HG03025 (cell line): ENCODE results near the gene SLC9A2.
A peak's percentile ranks its signal among the peaks of the same experiment; 100 is the strongest.

Experiments
- ATAC-seq: cut with Tn5 transposase; IDR thresholded peaks from one replicate; pipeline ENCODE4 v1.9.1; 2021; ENCODE audit warnings: mild to moderate bottlenecking, moderate library complexity; ENCODE audit not compliant: unreplicated experiment, low FRiP score

The SLC9A2 gene

DNA sequence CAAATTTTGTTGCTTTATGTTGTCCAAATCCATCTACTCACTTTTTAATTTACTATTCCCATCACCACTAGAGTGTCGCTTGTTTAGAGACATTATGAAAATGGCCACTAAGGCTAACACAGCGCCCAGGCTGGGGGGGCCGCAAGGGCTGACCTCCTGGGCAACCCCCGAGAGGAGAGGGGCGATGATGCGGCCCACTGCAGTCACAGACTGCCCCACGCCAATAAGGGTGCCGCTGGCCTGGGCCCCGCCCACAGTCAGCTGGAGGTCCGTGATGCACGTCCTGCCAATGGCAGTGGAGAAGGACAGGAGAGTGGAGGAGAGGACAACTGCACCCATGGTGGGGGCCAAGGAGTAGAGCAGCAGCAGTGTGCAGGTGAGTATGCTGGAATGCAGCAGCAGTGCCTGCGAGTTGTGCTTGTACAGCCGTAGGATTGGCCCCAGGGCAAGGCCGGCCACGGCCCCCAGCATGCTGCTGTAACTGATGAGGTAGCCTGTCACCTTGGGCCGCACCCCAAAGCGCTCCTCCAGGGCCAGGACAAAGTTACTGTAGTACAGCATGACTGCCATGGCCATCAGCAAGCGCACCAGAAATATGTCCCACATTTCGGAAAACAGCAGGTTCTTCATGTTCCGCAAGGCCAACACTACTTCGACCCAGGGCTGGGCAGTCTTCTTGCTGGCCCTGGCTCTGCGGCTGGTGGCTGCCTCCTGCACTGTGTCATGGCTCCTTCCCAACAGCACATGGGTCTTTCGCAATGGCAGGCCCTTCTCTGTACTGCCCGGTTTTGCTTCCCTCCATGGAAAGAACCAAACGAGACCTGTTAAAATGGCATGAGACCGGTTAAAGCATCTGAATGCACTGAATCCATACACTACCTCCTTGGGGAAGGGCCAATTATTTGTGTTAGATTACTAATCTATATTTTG is 99.3 kb downstream of the SLC9A2 start:
- ATAC-seq: no peak

DNA sequence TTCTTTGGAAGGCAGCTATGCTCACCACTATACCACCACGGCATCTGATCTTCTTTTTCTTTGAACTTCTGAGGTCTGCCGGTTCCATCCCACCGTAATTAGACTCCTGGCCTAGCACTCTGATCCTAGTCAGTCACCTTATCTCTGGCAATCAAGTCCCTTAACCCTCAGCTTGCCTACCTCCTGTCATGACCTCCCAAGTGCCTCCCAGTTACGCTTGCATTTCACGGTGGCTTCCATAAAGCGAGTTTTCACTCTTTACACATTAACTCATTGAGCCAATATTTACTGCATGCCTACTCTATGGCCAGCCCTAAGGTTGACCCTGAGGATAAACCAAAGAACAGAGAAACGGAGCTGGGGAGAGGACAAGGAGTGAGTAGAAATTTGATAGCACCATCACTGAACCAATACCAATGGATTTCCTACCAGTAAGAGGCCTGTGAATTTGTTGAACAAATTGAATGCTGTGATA is 104.7 kb downstream of the SLC9A2 start:
- ATAC-seq: no peak

- ATAC-seq: no peak
These were observed 105.2 kb downstream of the SLC9A2 start for GRCh38 chr2:102724553-102724952.

GRCh38 chr2:102726128-102727087 is 107.1 kb downstream of the SLC9A2 start:
- ATAC-seq: no peak

DNA sequence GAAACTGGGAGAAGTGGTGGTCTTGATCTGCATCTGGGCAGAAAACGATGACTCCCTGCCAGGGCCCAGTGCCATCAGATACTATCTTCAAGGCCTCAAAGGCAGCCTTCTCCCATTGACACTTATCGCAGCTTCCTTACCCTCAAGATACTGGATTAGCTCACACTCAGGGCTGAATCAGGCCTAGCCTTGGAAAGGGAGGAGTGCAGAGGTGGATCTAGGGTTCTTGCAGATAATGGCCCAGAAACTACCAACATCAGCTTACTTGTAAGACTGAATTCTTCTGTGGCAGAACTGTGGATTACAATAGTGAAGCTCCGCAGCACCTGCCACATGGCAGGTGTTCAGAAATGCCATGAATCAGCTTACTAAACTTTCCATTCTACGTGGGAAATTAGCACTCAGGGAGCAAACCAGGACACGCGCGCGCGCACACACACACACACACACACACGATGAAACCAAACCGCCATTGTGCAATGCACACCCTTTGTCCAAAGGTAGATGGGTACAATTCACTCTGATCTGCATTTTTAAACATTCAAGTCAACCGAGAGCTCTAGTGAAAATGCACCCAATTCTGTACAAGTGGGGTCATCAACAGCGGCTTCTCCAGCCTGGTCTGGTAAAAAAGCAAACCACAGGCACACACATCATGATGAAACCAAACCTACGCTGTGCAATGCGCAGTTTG is 116.2 kb downstream of the SLC9A2 start:
- no peak for ATAC-seq

GRCh38 chr2:102736110-102736409 is 116.7 kb downstream of the SLC9A2 start:
- peak; percentile 13 for ATAC-seq

DNA sequence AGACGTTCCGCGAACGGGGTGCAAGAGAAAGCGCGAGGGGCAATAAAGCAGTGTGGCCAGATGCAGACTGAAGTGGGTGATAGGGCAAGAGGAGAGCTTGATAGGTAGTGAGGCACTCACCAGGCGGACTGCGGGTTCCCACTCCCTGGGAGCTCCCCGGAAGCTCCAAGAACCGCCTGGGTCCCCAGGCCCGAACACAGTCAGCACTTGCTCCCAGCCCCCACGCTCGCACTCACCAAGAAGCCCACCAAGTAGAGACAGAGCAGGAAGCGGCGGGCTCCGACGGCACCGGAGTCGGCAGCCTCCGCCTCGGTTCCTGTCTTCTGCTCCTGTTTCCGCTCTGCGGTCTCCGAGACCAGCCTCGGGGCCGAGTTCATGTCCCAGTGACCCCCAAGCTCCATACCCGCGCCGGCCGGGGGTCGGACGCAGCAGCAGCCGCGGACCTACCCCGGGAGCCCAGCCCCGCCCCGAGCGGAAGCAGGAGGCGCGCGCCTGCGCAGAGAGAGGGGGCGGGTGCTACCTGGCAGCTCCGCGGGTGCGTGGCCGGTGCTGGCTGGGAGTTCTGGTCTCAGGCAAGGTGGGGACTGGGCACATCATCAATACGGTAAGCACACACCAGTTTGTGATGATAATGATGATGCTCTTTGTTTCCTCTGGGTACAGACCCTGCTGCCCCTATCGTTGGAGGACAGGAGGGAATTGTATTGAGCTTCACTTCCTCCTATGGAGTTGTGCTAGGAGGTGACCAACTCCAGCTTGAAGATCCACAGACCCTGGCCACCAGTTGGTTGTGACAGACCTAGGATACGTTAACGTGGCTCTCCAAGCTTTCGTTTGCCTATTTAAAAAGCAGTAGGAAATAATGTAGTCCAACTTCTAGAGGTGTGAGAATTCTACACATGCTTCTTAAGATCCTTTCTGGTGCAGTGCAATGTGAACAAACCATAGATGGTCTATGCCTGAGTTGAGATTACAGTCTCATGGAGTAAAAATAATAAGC is 117.4 kb downstream of the SLC9A2 start:
- peak; percentile 95 for ATAC-seq

DNA sequence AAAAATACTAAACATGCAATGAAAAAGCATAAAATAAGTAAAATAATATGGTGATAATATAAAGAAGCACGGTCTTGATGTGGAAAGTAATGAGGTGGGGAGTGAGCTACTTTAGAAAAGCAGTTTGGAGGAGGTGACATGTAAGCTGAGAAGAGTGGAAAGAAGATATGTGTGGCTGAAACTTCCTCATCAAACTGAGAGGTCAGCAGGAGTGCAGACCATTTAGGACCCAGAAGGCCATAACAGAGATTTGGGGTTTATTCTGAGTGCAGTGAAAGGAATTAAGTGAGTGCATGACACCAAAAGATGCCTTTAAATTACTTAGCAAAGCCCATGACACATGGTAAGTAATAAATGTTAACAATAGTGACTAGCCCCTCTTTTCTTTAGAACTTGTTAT is 118.1 kb downstream of the SLC9A2 start:
- ATAC-seq: peak; percentile 32

- ATAC-seq: no peak
These were observed 123.9 kb downstream of the SLC9A2 start for GRCh38 chr2:102743259-102743658.

GRCh38 chr2:102748107-102748506 is 128.8 kb downstream of the SLC9A2 start:
- ATAC-seq: no peak

DNA sequence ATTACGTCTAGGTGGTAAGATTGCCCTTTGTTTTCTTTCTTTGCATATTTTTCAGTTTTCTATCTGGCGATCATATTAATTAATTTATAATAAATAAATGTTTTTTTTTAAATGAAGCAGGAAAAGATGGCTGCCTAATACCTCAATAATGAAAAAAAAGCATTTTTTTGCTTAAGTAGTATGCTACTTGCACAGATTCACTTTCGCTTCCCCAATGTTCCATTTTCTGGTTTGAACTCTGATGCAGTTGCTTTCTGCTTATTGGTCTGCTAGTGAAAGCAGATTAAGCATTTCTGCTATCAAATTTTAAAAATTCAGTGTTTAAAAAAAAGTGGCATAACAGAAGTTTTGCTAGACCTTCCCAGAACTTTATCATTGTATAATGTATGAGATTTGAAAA is 130.6 kb downstream of the SLC9A2 start:
- peak; percentile 78 for ATAC-seq

- ATAC-seq: no peak
These were observed 134.3 kb downstream of the SLC9A2 start for GRCh38 chr2:102753563-102754159.

GRCh38 chr2:102754456-102755145 is 135.2 kb downstream of the SLC9A2 start:
- ATAC-seq: no peak

GRCh38 chr2:102755284-102755683 is 135.9 kb downstream of the SLC9A2 start:
- ATAC-seq: no peak

DNA sequence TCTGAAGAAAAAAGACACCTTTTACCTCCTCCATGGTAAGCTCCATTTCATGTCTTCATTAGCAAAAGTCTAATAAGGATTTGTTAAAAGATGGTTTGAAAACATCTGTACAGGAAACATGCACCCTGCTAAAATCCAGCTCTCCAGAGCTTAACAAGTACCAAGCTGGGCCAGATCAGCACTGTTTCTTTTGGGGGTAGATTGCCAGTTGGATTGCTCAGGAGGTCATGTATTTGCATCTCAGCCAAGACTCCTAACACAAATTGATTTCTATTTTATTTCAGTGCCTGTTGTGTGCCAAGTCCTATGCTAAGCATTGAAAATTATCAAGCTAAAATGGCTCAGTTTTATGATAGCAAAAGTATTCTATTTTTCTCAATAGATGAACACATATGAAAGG is 139.1 kb downstream of the SLC9A2 start:
- ATAC-seq: no peak
